GM12872 (cell line): ENCODE results near the gene CCDC68.

Experiments used
- CTCF ChIP-seq: IDR thresholded peaks from 3 replicates; pipeline ENCODE4 v1.5.1; 2011; ENCODE audit warnings: low read depth, mild to moderate bottlenecking, low read length, moderate library complexity; ENCODE audit not compliant: insufficient read depth

The CCDC68 gene

DNA sequence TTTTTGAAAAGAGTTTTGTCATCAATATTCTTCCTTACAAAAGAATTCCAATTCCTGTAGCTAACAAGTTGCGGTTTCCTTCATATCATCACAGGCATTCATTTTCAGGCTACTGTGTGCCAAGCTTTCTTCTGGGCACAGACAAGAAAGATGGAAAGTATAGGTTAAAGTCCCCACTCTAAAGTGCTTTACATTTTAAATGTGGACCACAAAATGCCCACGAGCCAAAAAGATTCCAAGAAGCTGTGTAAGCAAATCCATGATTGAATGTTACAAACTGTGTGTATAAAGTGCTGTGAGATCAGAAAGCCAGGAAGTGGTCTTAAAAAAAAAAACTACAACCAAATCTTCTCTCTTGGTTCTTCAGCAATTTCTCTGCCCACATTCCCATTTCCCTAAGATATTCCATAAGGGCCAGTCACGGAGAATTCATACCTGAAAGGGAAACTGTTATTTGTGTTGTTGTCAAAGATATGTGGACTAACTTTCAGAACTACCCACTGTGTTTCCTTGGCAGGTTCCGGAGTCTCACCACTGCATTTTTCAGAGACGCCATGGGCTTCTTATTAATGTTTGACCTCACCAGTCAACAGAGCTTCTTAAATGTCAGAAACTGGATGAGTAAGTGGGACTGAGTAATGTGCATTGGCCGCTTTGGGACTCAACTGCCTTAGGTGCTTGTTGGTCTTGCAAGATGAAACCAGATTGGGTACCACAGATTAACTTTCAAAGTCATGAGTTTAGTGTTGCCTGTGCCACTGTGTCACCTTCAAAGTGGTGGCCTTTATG is 75.3 kb downstream of the CCDC68 start:
- TF ChIP-seq CTCF, result no peak

GRCh38 chr18:54882318-54882717 is 76.9 kb downstream of the CCDC68 start:
- TF ChIP-seq CTCF, result no peak

- no peak for TF ChIP-seq CTCF
These were observed 78.0 kb downstream of the CCDC68 start for GRCh38 chr18:54881229-54881768.

DNA sequence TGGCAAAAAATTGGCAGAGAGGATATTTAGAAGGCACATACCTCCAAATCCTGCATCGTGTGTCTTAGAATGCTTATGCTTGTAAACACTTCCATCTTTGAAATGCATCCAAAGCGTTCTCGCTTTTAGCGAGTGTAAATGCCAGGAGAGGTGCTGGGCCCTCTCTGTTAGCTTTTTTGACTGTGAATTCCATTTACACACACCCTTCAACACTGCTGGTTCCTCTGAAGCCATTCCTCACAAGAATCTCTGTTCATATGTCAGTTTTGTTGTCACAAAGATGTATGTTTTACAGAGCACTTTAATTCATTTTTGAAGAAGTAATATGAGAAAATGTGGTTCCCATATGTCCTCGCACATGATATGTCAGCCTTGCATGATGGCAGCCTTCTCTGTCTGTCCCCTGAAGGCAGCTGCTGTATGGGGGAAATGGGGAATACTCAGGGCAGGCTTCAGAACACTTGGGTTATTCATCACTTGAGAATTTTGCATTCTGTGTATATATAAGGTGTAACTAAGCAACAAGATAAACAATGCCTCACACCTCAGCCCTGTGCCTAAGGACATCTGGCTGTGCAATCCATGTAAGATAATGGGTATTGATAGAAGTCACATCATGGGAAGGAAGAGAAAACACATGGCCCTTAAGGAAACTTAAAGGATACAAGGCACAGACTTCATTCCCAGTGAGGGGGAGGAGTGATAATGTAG is 78.7 kb downstream of the CCDC68 start:
- TF ChIP-seq CTCF, result no peak

DNA sequence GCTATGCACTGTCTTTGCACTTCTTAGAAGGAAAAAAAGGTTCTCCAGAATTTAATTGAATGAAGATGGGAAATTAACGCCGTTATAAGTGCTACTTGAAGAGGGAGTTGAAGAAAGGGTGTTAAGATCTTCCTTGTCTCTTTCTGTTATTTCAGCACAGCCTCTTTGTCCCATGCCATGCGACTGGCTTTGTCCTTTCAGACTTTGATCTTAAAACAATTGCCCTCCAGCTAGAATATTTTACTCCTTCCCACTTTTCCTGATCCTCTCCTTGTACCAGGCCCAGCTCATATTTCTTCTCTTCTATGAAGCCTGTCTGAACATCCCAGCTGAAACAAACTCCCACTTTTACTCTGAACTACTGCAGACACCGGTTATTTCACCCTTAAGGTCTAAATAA is 79.6 kb downstream of the CCDC68 start:
- TF ChIP-seq CTCF, result no peak

DNA sequence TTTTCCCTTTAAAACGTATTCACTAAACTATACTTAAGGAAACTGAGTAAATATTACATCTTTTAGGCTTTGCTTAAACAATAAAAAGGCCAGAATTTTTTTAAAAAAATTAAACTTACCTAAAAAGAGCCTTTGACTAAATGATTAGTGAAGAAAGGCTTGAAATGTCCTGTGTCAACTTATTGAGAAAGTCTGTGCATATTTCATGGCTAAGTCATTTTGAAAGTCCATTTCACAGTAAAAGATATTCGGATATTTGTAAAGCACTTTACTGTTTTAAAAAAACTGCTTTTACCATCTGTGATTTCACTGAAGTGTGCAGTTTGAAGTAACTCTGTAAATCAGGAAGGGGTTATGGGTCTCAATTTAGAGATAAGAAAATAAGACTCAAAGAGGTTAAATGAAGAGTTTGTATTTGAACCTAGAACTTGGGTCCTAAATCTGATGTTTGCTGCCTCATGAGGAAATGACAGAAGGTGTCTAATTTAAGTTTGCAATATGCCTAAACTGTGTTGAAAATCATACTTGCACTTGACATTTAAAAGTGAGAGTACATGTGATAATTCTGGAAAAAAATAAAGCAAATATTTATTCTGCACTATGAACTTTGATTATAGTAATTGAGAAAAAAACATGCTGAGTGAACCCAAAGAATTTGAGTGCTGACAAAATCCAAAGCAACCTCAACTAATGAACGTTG is 80.5 kb downstream of the CCDC68 start:
- TF ChIP-seq CTCF, result no peak

GRCh38 chr18:54878159-54878622 is 81.1 kb downstream of the CCDC68 start:
- TF ChIP-seq CTCF, result no peak
